Inferior parietal cortex (tissue), 1 donor: Measurements from ENCODE around the gene DNMT3L.
"Not testable (repeated sequence)": the region's sequence is repeated elsewhere in the genome, so short reads cannot be mapped to it uniquely, and the experiment has no call there.

Source experiments
- DNase-seq: peaks from one replicate; pipeline ENCODE4 v3.0.0-alpha.2; 2016; ENCODE audit errors: extremely low spot score

The DNMT3L gene

DNA sequence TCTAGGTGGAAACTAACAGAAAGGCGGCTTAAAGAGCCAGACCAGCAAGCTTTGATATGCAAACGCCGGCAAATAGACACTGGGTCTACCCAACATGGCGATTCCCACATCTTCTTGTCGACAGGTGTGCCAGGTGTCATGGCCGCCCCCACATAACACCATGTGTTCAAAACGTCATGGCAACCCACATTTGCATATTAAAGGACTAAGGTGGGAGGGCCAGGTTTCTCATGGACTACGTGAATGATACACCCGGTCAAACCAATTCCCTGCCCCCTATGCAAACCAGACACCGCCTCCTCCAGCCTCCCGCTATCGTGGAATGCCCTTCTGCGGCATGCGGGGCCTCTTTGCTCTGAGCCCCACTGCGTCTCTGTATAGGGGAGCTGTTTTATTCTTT, 62.2 kb downstream of the DNMT3L start:
- no peak for DNase-seq

DNA sequence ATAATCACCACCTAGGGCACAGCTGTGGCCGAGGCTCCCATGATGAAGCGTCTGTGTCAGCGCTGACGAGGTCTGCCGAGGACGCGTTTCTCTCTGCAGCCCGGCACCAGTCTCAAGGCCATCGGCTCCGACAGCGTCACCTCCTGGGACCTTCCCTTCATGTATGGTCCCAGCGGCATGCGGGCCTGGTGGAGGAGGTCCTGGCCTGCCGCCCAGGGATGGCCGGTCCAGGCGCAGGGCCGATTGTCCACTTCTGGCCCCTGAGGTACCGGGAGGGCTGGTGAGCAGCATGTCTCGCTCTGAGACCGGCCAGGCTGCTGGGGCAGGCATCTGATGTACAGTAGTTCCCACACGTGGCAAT, 64.6 kb downstream of the DNMT3L start:
- DNase-seq, result not testable (repeated sequence)
